ENCODE measurements around the gene ZNF584. TPM values are rescaled to one million over a fixed set of nuclear protein-coding genes. Genes with fewer than 3 reads are reported as not detected.

ZNF584 gene
- total RNA-seq, 1 donor from 2014 or later = 18.2 TPM

GRCh38 chr19:58460039-58460438, 51.6 kb downstream of the ZNF584 start:
- Mint-ChIP-seq H3K4me3 (no peak overlapping the region), H3K27ac (no peak overlapping the region), H3K27me3 (no peaks in the 10 kb centered on the region), H3K36me3 (peaks cover 4% of the 10 kb centered on the region), H3K9me3 (no peaks in the 10 kb centered on the region), H3K4me1 (ENCODE audit: unreplicated experiment) (no peaks in the 10 kb centered on the region)
- DNase-seq (ENCODE audit: extremely low spot score, unreplicated experiment) = no peak
- no peak for TF ChIP-seq CTCF (conservative IDR thresholded peaks at IDR 0.05)

GRCh38 chr19:58466089-58466759, 57.8 kb downstream of the ZNF584 start:
- H3K27me3 Mint-ChIP-seq = no peaks in the 10 kb centered on the region

GRCh38 chr19:58466760-58467589, 58.5 kb downstream of the ZNF584 start, which contains the start of gene ZNF324:
TSS of gene ZNF324 (plus strand) at chr19:58467080. CDS start at chr19:58469186, 2,106 bp downstream.
- peak within 1 kb of the TSS; percentile 87 for H3K4me3 Mint-ChIP-seq
- no peaks in the 10 kb centered on the region for H3K36me3 Mint-ChIP-seq
- TF ChIP-seq CTCF (conservative IDR thresholded peaks at IDR 0.05) = no peak
- no peaks in the 10 kb centered on the region for H3K9me3 Mint-ChIP-seq
- H3K27ac Mint-ChIP-seq = peak within 1 kb of the TSS; percentile 74
- H3K4me1 Mint-ChIP-seq (ENCODE audit: unreplicated experiment) = peaks cover 12% of the 10 kb centered on the region
- no peaks in the 10 kb centered on the region for H3K27me3 Mint-ChIP-seq
- DNase-seq (ENCODE audit: extremely low spot score, unreplicated experiment) = peak; percentile 98

More at GRCh38 chr19:58466089-58466759, 57.8 kb downstream of the ZNF584 start:
- peak overlapping the region; percentile 87 for H3K4me3 Mint-ChIP-seq
- peak overlapping the region; percentile 74 for H3K27ac Mint-ChIP-seq
- no peaks in the 10 kb centered on the region for H3K9me3 Mint-ChIP-seq
- TF ChIP-seq CTCF (conservative IDR thresholded peaks at IDR 0.05) = no peak
- H3K36me3 Mint-ChIP-seq = no peaks in the 10 kb centered on the region
- DNase-seq (ENCODE audit: extremely low spot score, unreplicated experiment) = no peak
- peaks cover 12% of the 10 kb centered on the region for H3K4me1 Mint-ChIP-seq (ENCODE audit: unreplicated experiment)

Small RNAs within 50 kb of the gene (microRNA-seq; reads per million reads assigned to microRNA genes)
- not detected for gene MIR4754

Other genes with a start within 250 kb of the ZNF584 start
- gene ZNF274, start 225.6 kb upstream of the ZNF584 start, total RNA-seq (ENCODE audit: low replicate concordance) = 27.2 and 34.1 TPM in 2 replicates
- 52.0 and 52.5 TPM in 2 replicates for gene ZNF544, start 179.7 kb upstream of the ZNF584 start, total RNA-seq (ENCODE audit: low replicate concordance)
- 10.8 and 16.4 TPM in 2 replicates for gene ZNF8, start 129.7 kb upstream of the ZNF584 start, total RNA-seq (ENCODE audit: low replicate concordance)
- gene ERVK3-1, start 103.3 kb upstream of the ZNF584 start, total RNA-seq (ENCODE audit: low replicate concordance) = 35.2 and 36.8 TPM in 2 replicates
- gene ZSCAN22, start 81.7 kb upstream of the ZNF584 start, total RNA-seq (ENCODE audit: low replicate concordance) = 4.2 and 5.4 TPM in 2 replicates
- 5.1 and 11.7 TPM in 2 replicates for gene A1BG, start 55.2 kb upstream of the ZNF584 start, total RNA-seq (ENCODE audit: low replicate concordance)
- gene ZNF497, start 45.9 kb upstream of the ZNF584 start, total RNA-seq (ENCODE audit: low replicate concordance) = 4.1 and 8.1 TPM in 2 replicates
- gene ZNF837, start 27.6 kb upstream of the ZNF584 start, total RNA-seq (ENCODE audit: low replicate concordance) = 2.8 and 3.8 TPM in 2 replicates
- gene RPS5, start 21.4 kb upstream of the ZNF584 start, total RNA-seq (ENCODE audit: low replicate concordance) = 1,320 and 1,324 TPM in 2 replicates
- 1.0 and 4.0 TPM in 2 replicates for gene RNF225, start 13.0 kb upstream of the ZNF584 start, total RNA-seq (ENCODE audit: low replicate concordance)
- gene ZNF132, start 31.5 kb downstream of the ZNF584 start, total RNA-seq (ENCODE audit: low replicate concordance) = 2.5 and 6.0 TPM in 2 replicates
- gene ZNF324B, start 43.0 kb downstream of the ZNF584 start, total RNA-seq (ENCODE audit: low replicate concordance) = 9.3 and 12.7 TPM in 2 replicates
- gene ZNF324, start 58.4 kb downstream of the ZNF584 start, total RNA-seq (ENCODE audit: low replicate concordance) = 11.5 and 15.0 TPM in 2 replicates
- 13.0 and 17.4 TPM in 2 replicates for gene ZNF446, start 67.7 kb downstream of the ZNF584 start, total RNA-seq (ENCODE audit: low replicate concordance)
- gene SLC27A5, start 103.3 kb downstream of the ZNF584 start, total RNA-seq (ENCODE audit: low replicate concordance) = 5.7 and 9.3 TPM in 2 replicates
- 18.6 and 20.2 TPM in 2 replicates for gene ZBTB45, start 111.2 kb downstream of the ZNF584 start, total RNA-seq (ENCODE audit: low replicate concordance)
- gene TRIM28, start 135.4 kb downstream of the ZNF584 start, total RNA-seq (ENCODE audit: low replicate concordance) = 401 and 679 TPM in 2 replicates
- gene CHMP2A, start 146.5 kb downstream of the ZNF584 start, total RNA-seq (ENCODE audit: low replicate concordance) = 86.5 and 97.7 TPM in 2 replicates
- gene UBE2M, start 150.0 kb downstream of the ZNF584 start, total RNA-seq (ENCODE audit: low replicate concordance) = 78.0 and 81.9 TPM in 2 replicates
- 22.9 and 30.0 TPM in 2 replicates for gene MZF1, start 164.7 kb downstream of the ZNF584 start, total RNA-seq (ENCODE audit: low replicate concordance)

All from type B pancreatic cell (in vitro differentiated cells).